IMR-90 (cell line): ENCODE data around the gene INPP5A. TPM values are rescaled to one million over a fixed set of nuclear protein-coding genes. Genes with fewer than 3 reads are reported as not detected.

Source experiments
- ATAC-seq: fragments of 200-7000 bp; cut with Tn5 transposase; 2 replicates; pipeline ENCODE4 v1.9.1; 2020; ENCODE audit warnings: low read depth, mild to moderate bottlenecking, moderate library complexity
- BruUV-seq: library from RNA; stranded (reverse); fragments of 400-500 nt; replicated peaks from 2 replicates; lab custom pipeline; 2021; lab: Mats Ljungman, UMichigan
- CTCF ChIA-PET: fragments of 300-600 bp; formaldehyde crosslinking; extraction: SDS; loops from one replicate; lab custom pipeline; 2021; ENCODE audit warnings: antibody characterized with exemption; lab: Yijun Ruan, JAX
- POLR2A ChIA-PET: fragments of 300-600 bp; sonication (Branson Sonifier 250); formaldehyde crosslinking; loops from one replicate; lab custom pipeline; 2022; ENCODE audit warnings: antibody characterized with exemption; ENCODE audit not compliant: unreplicated experiment; lab: Charles Lee
- DNase-seq: peaks from one replicate; pipeline ENCODE4 v3.0.0; 2013
- H2AFZ ChIP-seq: replicated peaks from 2 replicates; pipeline ENCODE3; 2013; ENCODE audit warnings: low read length, mild to moderate bottlenecking; ENCODE audit not compliant: poor library complexity
- H2AK5ac ChIP-seq: 2 replicates; pipeline ENCODE4 v1.6.1; 2013; ENCODE audit warnings: low read depth, low read length, inconsistent platforms
- H2AK9ac ChIP-seq: replicated peaks from 2 replicates; pipeline ENCODE3; 2013; ENCODE audit warnings: mild to moderate bottlenecking, low read depth, low read length, moderate library complexity; ENCODE audit not compliant: poor library complexity
- H2BK120ac ChIP-seq: 2 replicates; pipeline ENCODE4 v1.6.1; 2013; ENCODE audit warnings: low read depth, low read length, inconsistent platforms
- H2BK15ac ChIP-seq: 3 replicates; pipeline ENCODE4 v1.6.1; 2013; ENCODE audit warnings: low read depth, low read length, inconsistent platforms
- H2BK20ac ChIP-seq: 2 replicates; pipeline ENCODE4 v1.6.1; 2013; ENCODE audit warnings: low read depth, mild to moderate bottlenecking, inconsistent platforms, low read length, moderate library complexity
- H2BK5ac ChIP-seq: 2 replicates; pipeline ENCODE4 v1.6.1; 2013; ENCODE audit warnings: mild to moderate bottlenecking, low read depth, low read length, inconsistent platforms; ENCODE audit not compliant: poor library complexity, severe bottlenecking
- H3K14ac ChIP-seq: replicated peaks from 2 replicates; pipeline ENCODE4 v1.6.1; 2013; ENCODE audit warnings: low read depth, low read length, inconsistent platforms
- H3K18ac ChIP-seq: 2 replicates; pipeline ENCODE4 v1.6.1; 2013; ENCODE audit warnings: low read depth, low read length, control low read depth
- H3K23ac ChIP-seq: 2 replicates; pipeline ENCODE4 v1.6.1; 2013; ENCODE audit warnings: low read depth, low read length, inconsistent platforms
- H3K27ac ChIP-seq: 2 replicates; pipeline ENCODE4 v1.5.1; 2013; ENCODE audit warnings: mild to moderate bottlenecking, control low read depth, low read length; ENCODE audit not compliant: insufficient read depth
- H3K27me3 ChIP-seq: 2 replicates; pipeline ENCODE4 v1.6.1; 2013; ENCODE audit warnings: low read length; ENCODE audit not compliant: control insufficient read depth, insufficient read depth
- H3K36me3 ChIP-seq: 2 replicates; pipeline ENCODE4 v1.6.1; 2013; ENCODE audit warnings: low read length, mixed read lengths; ENCODE audit not compliant: control insufficient read depth, insufficient read depth
- H3K4ac ChIP-seq: 2 replicates; pipeline ENCODE4 v1.6.1; 2013; ENCODE audit warnings: low read depth, low read length, inconsistent platforms
- H3K4me1 ChIP-seq: 2 replicates; pipeline ENCODE4 v1.6.1; 2013; ENCODE audit warnings: low read length, mixed read lengths; ENCODE audit not compliant: control insufficient read depth, insufficient read depth
- H3K4me2 ChIP-seq: 2 replicates; pipeline ENCODE4 v1.6.1; 2013; ENCODE audit warnings: low read depth, mild to moderate bottlenecking, control low read depth, low read length, moderate library complexity
- H3K4me3 ChIP-seq: 2 replicates; pipeline ENCODE4 v1.5.1; 2013; ENCODE audit warnings: low read depth, mild to moderate bottlenecking, control low read depth, low read length, moderate library complexity; ENCODE audit not compliant: insufficient read depth
- H3K56ac ChIP-seq: 2 replicates; pipeline ENCODE4 v1.6.1; 2013; ENCODE audit warnings: low read length, inconsistent platforms; ENCODE audit not compliant: insufficient read depth; ENCODE audit errors: extremely low read depth
- H3K79me1 ChIP-seq, 2 experiments: 2 replicates each; pipeline ENCODE4 v1.6.1; 2013; ENCODE audit warnings: low read length in 2 of 2, inconsistent platforms in 1 of 2, low read depth in 1 of 2
- H3K9ac ChIP-seq: 2 replicates; pipeline ENCODE4 v1.6.1; 2013; ENCODE audit warnings: low read depth, low read length, control low read depth
- H3K9me1 ChIP-seq: 2 replicates; pipeline ENCODE4 v1.6.1; 2013; ENCODE audit warnings: low read length, inconsistent platforms; ENCODE audit not compliant: insufficient read depth
- H3K9me3 ChIP-seq: 2 replicates; pipeline ENCODE4 v1.6.1; 2013; ENCODE audit warnings: low read length; ENCODE audit not compliant: control insufficient read depth, insufficient read depth
- H4K20me1 ChIP-seq: 2 replicates; pipeline ENCODE4 v1.6.1; 2013; ENCODE audit warnings: low read length, inconsistent platforms; ENCODE audit not compliant: insufficient read depth
- H4K5ac ChIP-seq: 2 replicates; pipeline ENCODE4 v1.6.1; 2013; ENCODE audit warnings: mild to moderate bottlenecking, low read depth, low read length, control low read depth
- H4K8ac ChIP-seq, 2 experiments: 2 replicates each; pipeline ENCODE4 v1.6.1; 2013; ENCODE audit warnings: low read depth in 2 of 2, low read length in 2 of 2, control low read depth in 1 of 2, inconsistent platforms in 1 of 2
- H4K91ac ChIP-seq: 2 replicates; pipeline ENCODE4 v1.6.1; 2013; ENCODE audit warnings: low read depth, low read length, inconsistent platforms; ENCODE audit not compliant: insufficient read depth
- WGBS, 2 experiments: methylation state at CpG; one replicate each; pipeline versions ENCODE4 v1.1.5 to v1.1.7; 2013; ENCODE audit warnings: missing lambda C conversion rate in 2 of 2; ENCODE audit not compliant: insufficient read length in 1 of 2; ENCODE audit errors: extremely low coverage in 2 of 2; 5-methylcytosine and 5-hydroxymethylcytosine counted together
- dilution Hi-C: fragments of 300-500 bp; cut with HindIII; formaldehyde crosslinking; loops from one replicate; pipeline ENCODE4 v1.14.3; 2018; ENCODE audit warnings: low sequenced_read_pairs; ENCODE audit not compliant: unreplicated experiment
- in situ Hi-C: fragments of 300-500 bp; cut with MboI; formaldehyde crosslinking; loops from 3 replicates; pipeline ENCODE4 v1.14.3; 2019; ENCODE audit warnings: low sequenced_read_pairs, inconsistent platforms, mixed read lengths
- intact Hi-C: fragments of 100-400 bp; cut with micrococcal nuclease; formaldehyde crosslinking; loops from 2 replicates; pipeline ENCODE4 v1.10.0; 2022
- polyA plus RNA-seq, 3 experiments: library from polyadenylated mRNA; depleted of rRNA; stranded (reverse); fragments of >200 nt; gene quantifications; 2 replicates each; pipeline ENCODE4 v1.2.3, GENCODE V29; 2012; ENCODE audit warnings: low replicate concordance in 1 of 3
- total RNA-seq: library from RNA; depleted of rRNA; stranded (reverse); fragments of >200 nt; gene quantifications from 2 replicates; pipeline ENCODE4 v1.2.3, GENCODE V29; 2012
- TF ChIP-seq, protein P1 (sequence below): fragments of 150-350 bp; IDR thresholded peaks from 2 replicates; pipeline ENCODE4 v1.6.1; 2016; ENCODE audit warnings: low read depth, mild to moderate bottlenecking, low read length, moderate library complexity, borderline replicate concordance

The INPP5A gene
- total and polyA plus RNA-seq, 2 of the 4 experiments (the other 2 are of a cell fraction) = 21.4 to 36.7 TPM

DNA sequence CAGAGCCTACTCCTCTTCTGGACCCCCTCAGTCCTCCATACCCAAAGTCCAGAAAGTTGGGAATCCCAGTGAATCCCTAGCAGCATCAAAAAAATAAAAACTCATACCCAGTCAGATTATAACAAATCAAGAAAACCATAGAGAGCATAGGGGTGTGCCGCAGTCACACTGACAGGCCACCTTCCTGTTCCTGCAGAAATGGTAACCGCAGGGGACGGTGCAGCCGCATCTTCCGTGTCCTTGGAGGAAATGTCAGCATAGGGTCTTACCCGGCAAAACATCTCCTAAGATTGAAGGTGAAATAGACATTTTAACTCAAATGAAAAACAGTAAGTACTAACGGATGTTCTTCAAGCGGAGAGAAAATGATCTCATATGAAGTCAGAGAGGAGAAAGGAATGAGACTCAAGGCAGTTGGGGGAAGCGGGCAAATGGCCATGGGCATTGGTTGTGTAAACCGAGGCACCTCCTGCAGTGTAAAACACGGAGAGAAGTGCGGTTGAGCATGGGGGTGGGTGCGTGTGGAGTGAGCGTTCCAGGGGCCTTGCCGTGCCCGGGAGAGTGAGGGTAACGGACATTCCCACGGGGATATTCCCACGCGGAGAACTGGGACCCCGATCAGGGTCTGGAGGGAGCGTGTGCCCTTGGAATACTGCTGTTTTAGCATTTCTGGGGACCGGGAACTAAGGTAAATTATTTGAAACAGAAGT, 137.6 kb downstream of the INPP5A start:
- POLR2A ChIA-PET = no interaction called here
- intact Hi-C loops = no loop called here
- ATAC-seq = no peak
- H3K4me1 ChIP-seq = no peaks in the 10 kb centered on the region
- H4K20me1 ChIP-seq = no peaks in the 10 kb centered on the region
- no peak overlapping the region for H2BK120ac ChIP-seq
- no peak overlapping the region for H3K4me3 ChIP-seq
- no peak overlapping the region for H3K4ac ChIP-seq
- peaks cover 27 to 34% of the 10 kb centered on the region in 2 experiments; a peak in 3 of 4 replicates for H3K79me1 ChIP-seq
- in situ Hi-C loops = no loop called here
- H2BK15ac ChIP-seq = no peak overlapping the region
- CTCF ChIA-PET = no interaction called here
- H3K27me3 ChIP-seq = no peaks in the 10 kb centered on the region
- H3K56ac ChIP-seq = no peak overlapping the region
- 100% methylated on average over 3 of the region's 23 CpGs; no CpG with 5 or more reads in 1 of the 2 experiments for WGBS, 2 experiments
- H3K9me1 ChIP-seq = peaks cover 8% of the 10 kb centered on the region; the same call in 1 of the 2 replicates
- H3K14ac ChIP-seq = no peak overlapping the region
- H2AK5ac ChIP-seq = no peak overlapping the region
- H2AFZ ChIP-seq = no peak overlapping the region
- H2AK9ac ChIP-seq = no peak overlapping the region
- H4K5ac ChIP-seq = no peak overlapping the region
- no peak overlapping the region for H4K91ac ChIP-seq
- no peak for DNase-seq
- dilution Hi-C loops = no loop called here
- H2BK5ac ChIP-seq = no peak overlapping the region
- H3K9me3 ChIP-seq = no peaks in the 10 kb centered on the region
- H3K23ac ChIP-seq = no peak overlapping the region
- H2BK20ac ChIP-seq = no peak overlapping the region
- no peak overlapping the region for H3K4me2 ChIP-seq
- BruUV-seq = no TSS peak
- no peak overlapping the region for H3K18ac ChIP-seq
- H3K36me3 ChIP-seq = no peaks in the 10 kb centered on the region
- TF ChIP-seq, protein P1, sequence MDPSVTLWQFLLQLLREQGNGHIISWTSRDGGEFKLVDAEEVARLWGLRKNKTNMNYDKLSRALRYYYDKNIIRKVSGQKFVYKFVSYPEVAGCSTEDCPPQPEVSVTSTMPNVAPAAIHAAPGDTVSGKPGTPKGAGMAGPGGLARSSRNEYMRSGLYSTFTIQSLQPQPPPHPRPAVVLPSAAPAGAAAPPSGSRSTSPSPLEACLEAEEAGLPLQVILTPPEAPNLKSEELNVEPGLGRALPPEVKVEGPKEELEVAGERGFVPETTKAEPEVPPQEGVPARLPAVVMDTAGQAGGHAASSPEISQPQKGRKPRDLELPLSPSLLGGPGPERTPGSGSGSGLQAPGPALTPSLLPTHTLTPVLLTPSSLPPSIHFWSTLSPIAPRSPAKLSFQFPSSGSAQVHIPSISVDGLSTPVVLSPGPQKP = no peak
- no peak overlapping the region for H3K9ac ChIP-seq
- H3K27ac ChIP-seq = no peak overlapping the region
- no peak overlapping the region for H4K8ac ChIP-seq
